Measurements from ENCODE around the gene CALML4.
"Not testable (repeated sequence)": the region's sequence is repeated elsewhere in the genome, so short reads cannot be mapped to it uniquely, and the experiment has no call there.

CALML4 gene

DNA sequence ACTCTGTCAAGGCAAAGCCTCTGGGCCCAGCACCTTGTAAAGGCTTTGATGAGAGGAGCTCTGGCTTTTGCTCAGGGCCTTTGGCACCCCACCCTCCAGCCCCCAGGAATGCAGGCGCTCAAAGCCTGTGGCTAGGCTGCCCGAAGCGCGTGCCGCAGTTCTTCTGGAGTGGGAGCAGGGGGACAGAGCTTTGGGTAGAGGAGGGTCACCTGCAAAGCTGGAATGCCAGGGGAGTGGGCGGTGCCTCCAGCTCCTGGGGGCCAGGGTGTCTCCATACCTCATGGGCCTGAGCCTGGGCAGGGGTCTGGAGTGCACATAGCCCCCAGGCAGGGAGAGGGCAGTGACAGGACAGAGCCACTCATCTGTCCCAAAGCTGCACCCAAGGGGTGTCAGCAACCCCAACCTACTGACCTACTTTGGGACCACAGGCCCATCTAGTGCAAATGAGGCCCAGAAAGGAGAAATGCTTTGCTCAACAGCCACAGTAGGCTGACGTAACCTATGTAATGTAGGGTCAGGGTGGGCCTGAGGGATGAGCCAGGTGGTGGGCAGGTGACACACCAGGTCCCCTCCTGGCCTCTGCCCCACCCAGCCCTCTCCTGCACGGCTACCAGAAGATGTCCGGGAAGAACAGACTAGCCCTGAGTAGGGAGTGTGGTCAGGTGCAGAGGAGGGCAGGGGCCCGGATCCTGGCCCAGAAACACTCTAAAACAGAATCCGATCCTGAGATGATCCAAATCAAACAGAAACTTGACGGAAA, 2.2 kb upstream of the CALML4 start:
- DNase-seq: no peak

DNA sequence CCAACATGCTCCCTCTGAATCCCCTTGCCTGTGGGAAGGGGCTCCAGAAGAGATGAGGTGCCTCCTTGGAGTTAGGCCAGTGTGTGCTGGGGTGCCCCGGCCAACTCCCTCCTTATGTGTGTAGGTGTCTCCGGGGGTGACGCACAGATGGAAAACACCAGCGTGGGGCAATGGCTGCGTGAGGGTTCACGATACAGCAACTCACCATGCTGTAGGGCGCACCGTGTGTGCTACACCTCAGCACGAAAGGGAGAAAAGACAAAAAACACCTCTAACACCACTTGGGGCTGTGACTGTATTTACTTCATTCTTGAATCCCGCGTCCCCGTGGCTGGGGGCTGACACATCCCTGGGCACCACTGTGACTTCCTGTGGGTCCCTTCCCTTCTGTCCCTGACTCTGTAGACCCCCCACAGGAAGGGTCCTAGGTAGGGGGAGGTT, 1.6 kb upstream of the CALML4 start:
- no peak for DNase-seq

- DNase-seq: no peak
Observed at GRCh38 chr15:68205954-68206539, 915 bp upstream of the CALML4 start.

DNA sequence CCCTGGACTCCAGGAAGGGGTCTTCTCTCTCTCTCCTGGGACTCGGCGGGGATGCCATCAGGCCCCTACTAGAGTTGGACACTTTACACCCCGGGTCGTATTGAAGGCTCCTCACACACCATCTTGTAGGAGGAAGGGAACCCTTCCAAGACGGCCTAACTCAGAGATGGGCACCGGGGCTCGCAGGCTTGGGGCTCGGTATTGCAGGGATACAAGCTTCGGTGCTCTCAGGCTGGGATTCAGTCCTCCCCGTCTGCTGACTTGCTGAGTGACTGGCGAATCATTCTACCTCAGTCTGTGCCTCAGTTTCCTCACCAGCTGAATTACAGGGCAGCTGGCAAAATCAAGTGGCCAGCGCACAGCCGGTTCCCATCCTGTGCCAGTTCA, 419 bp upstream of the CALML4 start:
- DNase-seq: no peak

DNA sequence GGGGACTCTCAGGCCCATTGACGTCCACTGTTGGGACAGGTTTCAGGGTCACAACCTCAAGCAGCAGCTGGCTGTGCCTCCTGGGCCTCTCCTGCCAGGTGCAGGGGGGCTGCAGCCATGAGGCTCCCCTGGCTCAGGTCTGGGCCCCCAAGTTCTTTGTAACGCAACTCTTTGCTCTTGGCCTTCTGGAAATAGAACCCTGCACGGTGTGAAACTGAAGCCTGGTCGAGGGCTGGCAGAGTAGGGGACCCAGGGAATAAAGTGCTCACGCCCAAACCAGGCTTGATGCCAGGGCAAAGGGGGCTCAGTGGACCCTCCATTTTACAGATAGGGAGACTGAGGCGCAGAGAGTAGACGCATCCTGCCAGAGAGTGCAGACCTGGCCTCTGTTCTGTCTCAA, 771 bp downstream of the CALML4 start:
- DNase-seq: no peak

DNA sequence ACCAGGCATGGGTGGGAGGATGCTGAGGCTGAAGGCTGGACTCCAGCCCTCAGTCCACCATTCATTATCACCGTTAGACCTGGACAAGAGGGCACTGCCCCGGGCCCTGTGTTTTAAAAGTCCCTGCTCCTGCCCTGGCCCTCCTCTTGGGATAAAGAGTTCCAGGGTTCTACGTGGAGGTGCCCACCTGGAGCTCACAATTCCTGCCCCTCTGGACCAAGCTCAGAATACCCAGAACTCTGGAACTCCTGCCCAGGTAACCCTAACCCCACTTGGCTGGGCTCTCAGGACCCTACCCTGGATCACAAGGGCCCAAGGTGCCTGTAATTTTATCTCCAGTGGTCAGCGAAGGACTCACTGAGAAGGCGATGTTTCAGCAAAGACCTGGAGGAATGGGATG, 1.2 kb downstream of the CALML4 start:
- DNase-seq: no peak

DNA sequence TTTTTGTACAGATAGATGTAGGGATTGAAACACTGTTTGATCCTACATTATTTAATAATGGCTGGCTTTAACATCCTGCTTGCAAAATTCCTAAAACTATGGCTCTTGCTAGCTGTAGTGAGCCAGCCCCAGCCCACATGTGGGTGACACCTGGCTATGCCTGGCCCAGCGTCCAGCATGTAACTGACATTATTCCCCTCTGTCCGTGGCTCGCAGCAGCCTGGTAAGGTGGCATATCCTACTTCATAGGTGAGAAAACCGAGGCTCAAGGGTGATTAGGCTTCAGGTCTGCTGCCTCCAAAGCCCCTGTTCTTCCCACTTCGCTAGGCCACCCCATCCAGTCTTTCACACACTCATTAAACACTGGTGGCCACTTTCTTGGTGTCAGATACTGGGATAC, 1.6 kb downstream of the CALML4 start:
- DNase-seq: no peak

DNA sequence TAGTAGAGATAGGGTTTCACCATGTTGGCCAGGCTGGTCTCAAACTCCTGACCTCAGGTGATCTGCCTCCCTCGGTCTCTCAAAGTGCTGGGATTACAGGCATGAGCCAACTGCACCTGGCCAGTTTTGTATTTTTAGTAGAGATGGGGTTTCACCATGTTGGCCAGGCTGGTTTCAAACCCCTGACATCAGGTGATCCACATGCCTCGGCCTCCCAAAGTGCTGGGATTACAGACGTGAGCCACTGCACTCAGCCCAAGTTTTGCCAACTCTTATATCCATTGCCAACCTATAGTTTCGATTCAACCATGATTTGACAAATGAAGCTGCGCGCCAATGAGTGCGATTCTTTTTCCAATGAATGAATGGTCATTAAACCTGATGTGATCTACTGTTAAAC, 2.1 kb downstream of the CALML4 start:
- not testable (repeated sequence) for DNase-seq

GRCh38 chr15:68201879-68202261, 3.3 kb downstream of the CALML4 start:
- no peak for DNase-seq

DNA sequence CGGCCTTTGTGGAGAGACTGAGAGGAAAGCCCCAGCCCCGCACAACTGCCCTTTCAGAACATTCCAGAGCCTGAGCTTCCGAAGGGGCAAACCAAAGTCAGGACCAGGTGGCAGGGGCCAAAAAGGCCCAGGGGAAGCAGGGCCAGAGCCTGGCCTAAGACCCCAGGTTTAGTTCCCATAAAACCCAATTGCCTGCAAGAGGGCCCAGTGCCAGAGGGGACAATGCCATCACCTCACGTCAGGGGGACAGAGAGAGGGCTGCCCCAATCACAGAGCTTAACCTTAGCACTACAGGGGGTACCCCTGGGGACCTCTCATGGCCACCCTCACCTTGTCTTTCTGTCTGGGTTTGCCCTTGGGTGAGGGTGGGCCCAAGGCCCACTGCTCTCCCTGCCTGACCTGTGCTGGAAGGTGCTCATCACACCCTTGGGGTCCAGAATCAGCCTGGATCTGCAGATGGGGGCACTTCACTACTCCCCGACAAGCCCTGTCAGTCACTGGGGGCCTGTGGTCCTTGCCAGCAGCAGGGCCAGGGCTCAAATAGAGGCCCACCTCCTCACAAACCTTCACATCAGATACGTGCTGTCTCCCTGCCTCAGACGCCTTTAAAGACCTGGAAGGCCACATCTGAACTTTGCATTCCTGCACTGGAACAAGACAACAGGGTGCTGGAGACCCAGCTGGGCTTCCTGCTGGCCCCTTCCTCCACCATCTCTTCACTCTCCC, 3.8 kb downstream of the CALML4 start:
- no peak for DNase-seq

GRCh38 chr15:68200016-68200861, 4.9 kb downstream of the CALML4 start:
- DNase-seq: no peak

DNA sequence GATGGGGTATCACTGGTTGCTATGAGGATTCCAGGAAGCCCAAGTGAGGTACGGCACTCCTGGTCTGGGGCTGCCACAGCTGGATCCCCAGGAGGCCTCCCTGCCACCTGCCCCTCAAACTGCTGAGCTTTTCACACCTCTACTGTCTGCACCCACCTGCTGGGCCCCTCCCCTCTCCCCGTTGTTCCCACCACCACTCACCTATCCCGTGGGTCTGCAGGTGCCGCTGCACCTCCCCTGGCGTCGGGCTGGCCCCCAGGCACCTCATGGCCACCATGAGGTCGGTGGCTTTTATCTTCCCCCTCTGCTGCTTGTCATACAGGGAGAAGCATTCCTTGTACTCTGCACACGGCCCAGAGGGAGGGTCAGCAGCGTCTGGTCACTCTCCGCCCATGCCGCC, 5.8 kb downstream of the CALML4 start:
- DNase-seq: no peak

DNA sequence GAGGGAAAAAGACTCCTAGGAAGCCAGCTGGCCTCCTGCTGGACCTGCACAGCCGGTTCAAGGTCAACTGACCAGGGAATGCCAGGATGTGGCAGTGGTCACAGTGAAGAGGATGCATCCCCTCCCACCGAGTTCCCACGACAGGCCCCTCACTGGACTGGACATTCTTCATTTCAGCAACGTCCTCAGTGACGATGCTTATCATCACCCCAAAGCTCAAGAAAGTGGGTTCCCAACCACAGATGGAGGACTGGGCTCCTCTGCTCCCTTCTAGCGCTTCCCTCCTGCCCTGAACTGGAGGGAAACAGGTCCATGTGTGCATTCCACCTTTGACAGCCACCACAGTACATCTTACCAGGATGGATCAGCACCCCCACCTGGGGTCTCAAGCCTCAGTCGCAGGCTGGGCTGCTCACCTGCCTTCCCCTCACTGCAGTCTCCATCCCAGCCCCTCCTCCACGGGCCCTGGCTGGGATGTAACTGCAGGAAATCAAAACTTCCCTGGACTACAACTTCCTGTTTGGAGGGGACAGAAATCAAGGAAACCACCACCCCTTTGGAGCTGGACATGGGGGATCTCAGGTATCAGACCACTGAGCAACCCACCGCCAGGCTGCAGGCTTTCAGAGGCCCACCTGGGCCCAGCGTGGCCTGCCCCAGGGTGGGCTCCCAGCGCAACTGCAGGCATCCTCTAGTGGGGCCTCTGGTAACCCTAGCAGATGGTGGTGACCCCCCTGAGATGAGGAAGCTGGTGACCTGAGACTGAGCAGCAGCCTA, 7.3 kb downstream of the CALML4 start:
- DNase-seq: no peak

GRCh38 chr15:68197170-68197492, 8.0 kb downstream of the CALML4 start:
- no peak for DNase-seq

GRCh38 chr15:68196445-68197169, 8.5 kb downstream of the CALML4 start:
- DNase-seq: no peak

GRCh38 chr15:68195336-68196112, 9.6 kb downstream of the CALML4 start:
- DNase-seq: no peak

DNA sequence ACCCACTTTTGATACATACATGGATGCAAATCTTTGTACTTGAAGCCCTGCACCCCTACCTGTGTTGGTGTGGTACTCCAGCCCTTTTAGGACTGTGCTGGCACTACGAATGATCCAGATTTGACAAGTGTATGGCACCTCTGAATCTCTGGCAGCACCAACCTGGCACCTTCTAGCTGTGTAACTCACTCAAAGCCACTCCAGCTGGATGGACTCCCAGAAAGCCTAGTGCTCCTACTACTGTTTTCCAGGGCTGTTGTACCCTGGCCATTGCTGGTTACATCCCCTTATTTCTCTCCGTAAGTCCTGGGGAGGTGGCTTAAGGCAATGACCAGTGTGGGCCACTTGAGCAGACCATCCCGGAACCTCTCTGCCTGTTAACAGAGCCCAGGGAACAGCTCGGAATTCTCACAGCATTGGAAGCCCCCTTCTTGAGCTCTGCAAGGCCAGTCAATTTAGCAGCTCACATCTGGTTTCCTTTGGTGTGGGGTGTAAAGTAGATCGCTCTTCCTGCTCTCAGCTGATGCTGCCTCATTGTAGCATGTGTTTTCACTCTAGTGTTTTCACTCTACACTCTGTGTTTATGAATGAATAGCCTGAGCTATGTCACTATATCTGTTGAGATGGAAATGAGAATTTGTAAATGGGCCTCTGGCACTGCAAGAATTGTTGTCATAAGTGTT, 12.2 kb downstream of the CALML4 start:
- DNase-seq: no peak

DNA sequence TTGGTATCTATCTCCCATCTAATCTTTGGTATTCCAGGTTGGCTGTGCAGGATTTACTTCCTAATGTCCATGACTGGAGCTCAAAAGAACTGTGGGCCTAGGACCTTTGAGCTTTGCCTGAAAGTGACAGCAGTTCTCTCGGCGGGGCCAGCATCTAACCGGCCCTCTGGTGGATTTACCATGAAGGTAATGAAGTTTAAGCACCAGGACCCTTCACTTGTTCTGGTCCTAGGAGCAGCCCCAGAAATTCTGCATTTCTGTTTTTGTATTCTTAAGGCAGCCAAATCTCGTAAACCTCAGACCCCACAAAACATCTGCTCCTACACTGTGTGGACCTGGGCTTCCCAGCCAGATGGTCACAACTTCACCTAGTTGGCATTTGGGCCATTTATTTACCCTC, 13.0 kb downstream of the CALML4 start:
- no peak for DNase-seq

- DNase-seq: no peak
Observed at GRCh38 chr15:68191555-68191954, 13.6 kb downstream of the CALML4 start.

DNA sequence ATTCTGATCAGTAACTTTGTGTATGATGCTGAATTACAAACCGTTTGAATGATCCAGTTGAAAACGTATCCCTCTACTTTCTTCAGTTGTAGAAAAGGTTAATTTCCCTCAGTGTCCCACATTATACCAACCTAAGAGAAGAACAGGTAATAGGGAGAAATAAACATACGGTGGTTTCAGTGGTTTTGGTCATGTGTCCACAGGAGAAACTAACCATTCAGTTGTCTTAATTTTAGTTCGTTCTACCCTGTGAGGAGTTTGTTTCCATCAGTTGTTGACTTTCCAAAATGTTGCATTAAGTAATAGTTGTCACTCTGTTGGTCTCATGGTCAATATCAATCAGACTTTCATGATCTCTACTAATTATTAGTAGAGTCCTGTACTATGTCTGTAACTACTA, 15.1 kb downstream of the CALML4 start:
- DNase-seq: no peak

GRCh38 chr15:68188647-68189046, 16.5 kb downstream of the CALML4 start:
- DNase-seq: no peak

Data from NCI-H446 (cell line).